Measurements from ENCODE around the gene THAP11.

DNA sequence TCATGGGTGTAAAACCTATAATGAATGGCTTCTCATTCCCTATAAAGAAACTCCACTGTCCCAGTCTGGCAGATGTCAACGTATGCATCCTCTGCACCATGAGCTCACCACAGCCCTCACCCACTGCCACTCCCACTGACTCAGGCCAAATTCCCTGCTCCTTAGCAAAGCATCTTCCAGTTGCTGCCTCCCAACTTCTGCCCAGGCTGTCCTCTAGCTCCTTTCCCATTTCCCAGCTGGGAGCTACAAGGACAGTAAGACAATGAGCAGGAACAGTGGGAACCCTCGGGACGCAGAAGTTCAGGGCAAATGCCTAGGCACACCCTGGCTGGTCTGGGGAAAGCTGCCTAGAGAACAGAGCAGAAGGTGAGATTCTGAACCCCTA lies 9.1 kb upstream of the THAP11 start:
- TF ChIP-seq CTCF (IDR thresholded peaks at IDR 0.05) (no peak), POLR2A (IDR thresholded peaks at IDR 0.05; ENCODE audit: low read depth) (no peak), EP300 (IDR thresholded peaks at IDR 0.05) (no peak)
